Measurements from ENCODE around the gene EPB41L2. TPM values are rescaled to one million over a fixed set of nuclear protein-coding genes. Genes with fewer than 3 reads are reported as not detected.

The EPB41L2 gene
- total and polyA plus RNA-seq, 2 experiments from 2014 or later: 76.2 to 91.7 TPM

DNA sequence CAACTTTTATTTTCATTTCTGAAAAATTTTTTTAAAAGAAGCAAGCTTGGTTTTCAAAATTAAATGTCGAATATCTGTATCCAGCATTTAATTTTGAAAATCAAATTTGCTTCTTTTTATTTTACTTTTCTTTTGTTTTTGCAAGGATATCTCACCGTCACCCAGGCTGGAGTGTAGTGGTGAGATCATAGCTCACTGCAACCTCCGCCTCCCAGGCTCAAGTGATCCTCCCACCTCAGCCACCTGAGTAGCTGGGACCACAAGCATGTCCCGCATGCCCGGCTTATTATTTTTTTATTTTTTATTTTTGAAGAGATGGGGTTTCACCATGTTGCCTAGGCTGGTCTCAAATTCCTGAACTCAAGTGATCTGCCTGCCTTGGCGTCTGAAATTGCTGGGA is 17.0 kb upstream of the EPB41L2 start (continued):
- TF ChIP-seq REST (IDR thresholded peaks at IDR 0.05; ENCODE audit: unreplicated experiment): no peak

DNA sequence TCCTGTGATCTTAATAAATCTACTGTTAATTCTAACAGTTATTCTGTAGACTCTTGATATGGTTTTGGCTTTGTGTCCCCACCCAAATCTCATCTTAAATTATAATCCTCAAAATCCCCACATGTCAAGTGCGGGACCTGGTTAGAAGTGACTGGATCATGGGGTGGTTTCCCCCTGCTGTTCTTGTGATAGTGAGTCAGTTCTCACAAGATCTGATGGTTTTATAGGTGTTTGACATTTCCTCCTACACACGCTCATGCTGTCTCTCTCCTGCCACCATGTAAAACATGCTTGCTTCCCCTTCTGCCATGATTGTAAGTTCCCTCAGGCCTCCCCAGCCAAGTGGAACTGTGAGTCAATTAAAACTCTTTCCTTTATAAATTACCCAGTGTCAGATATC is 10.5 kb upstream of the EPB41L2 start:
- no peaks in the 10 kb centered on the region for H3K9me3 Mint-ChIP-seq
- no peak overlapping the region for H3K4me2 ChIP-seq
- no peaks in the 10 kb centered on the region for H3K79me2 ChIP-seq (replicated peaks; ENCODE audit: insufficient read depth)
- no peaks in the 10 kb centered on the region for H3K36me3 Mint-ChIP-seq (ENCODE audit: low read depth)
- H3K4me1 ChIP-seq (ENCODE audit: insufficient read depth): no peaks in the 10 kb centered on the region
- H3K4me1 Mint-ChIP-seq: no peaks in the 10 kb centered on the region
- no peak overlapping the region for H3K27ac ChIP-seq (ENCODE audit: low read depth)
- H4K20me1 ChIP-seq (replicated peaks; ENCODE audit: insufficient read depth): no peaks in the 10 kb centered on the region
- no peaks in the 10 kb centered on the region for H3K27me3 Mint-ChIP-seq (ENCODE audit: insufficient read depth, low read depth, poor library complexity)
- H3K4me3 ChIP-seq: no peak overlapping the region
- H3K4me3 Mint-ChIP-seq: no peak overlapping the region
- ATAC-seq: no peak
- no peaks in the 10 kb centered on the region for H3K36me3 ChIP-seq (ENCODE audit: insufficient read depth)
- 0 out of 2 replicates have a peak, but pooled peaks cover 3% of the 10 kb centered on the region for H3K9me2 ChIP-seq (ENCODE audit: insufficient read depth)
- H3F3A ChIP-seq (replicated peaks; ENCODE audit: low read depth): no peaks in the 10 kb centered on the region
- H3K27me3 ChIP-seq (ENCODE audit: insufficient read depth): no peaks in the 10 kb centered on the region
- TF ChIP-seq ZNF114 (CRISPR knock-in tag; IDR thresholded peaks at IDR 0.05) (no peak), CREB1 (CRISPR knock-in tag; IDR thresholded peaks at IDR 0.05; ENCODE audit: low read depth) (no peak), EZH2 (IDR thresholded peaks at IDR 0.05; ENCODE audit: low read depth, unreplicated experiment) (no peak)
- H3K27ac Mint-ChIP-seq: no peak overlapping the region
- DNase-seq (ENCODE audit: low spot score): no peak
- no peak overlapping the region for H2AFZ ChIP-seq

GRCh38 chr6:131070061-131070460 is 7.0 kb upstream of the EPB41L2 start:
- Histone ChIP-seq H3K27ac (ENCODE audit: low read depth) (no peak overlapping the region), H2AFZ (peak overlapping the region; percentile 77), H3F3A (replicated peaks; ENCODE audit: low read depth) (no peaks in the 10 kb centered on the region), H3K4me1 (ENCODE audit: insufficient read depth) (no peaks in the 10 kb centered on the region), H4K20me1 (replicated peaks; ENCODE audit: insufficient read depth) (no peaks in the 10 kb centered on the region), H3K27me3 (ENCODE audit: insufficient read depth) (peaks cover 3% of the 10 kb centered on the region; the same call in 1 of the 2 replicates), H3K79me2 (replicated peaks; ENCODE audit: insufficient read depth) (no peaks in the 10 kb centered on the region), H3K9me2 (ENCODE audit: insufficient read depth) (0 out of 2 replicates have a peak, but pooled peaks cover 3% of the 10 kb centered on the region), H3K4me2 (no peak overlapping the region), H3K36me3 (ENCODE audit: insufficient read depth) (no peaks in the 10 kb centered on the region), H3K4me3 (no peak overlapping the region)
- Mint-ChIP-seq H3K4me3 (no peak overlapping the region), H3K27me3 (ENCODE audit: insufficient read depth, low read depth, poor library complexity) (peaks cover 1% of the 10 kb centered on the region), H3K4me1 (no peaks in the 10 kb centered on the region), H3K9me3 (no peaks in the 10 kb centered on the region), H3K27ac (no peak overlapping the region), H3K36me3 (ENCODE audit: low read depth) (no peaks in the 10 kb centered on the region)
- ATAC-seq: no peak
- DNase-seq (ENCODE audit: low spot score): no peak
- TF ChIP-seq POLR2AphosphoS5 (IDR thresholded peaks at IDR 0.05; ENCODE audit: low read depth) (no peak), ZNF331 (CRISPR knock-in tag; IDR thresholded peaks at IDR 0.05; ENCODE audit: low read depth) (no peak), ZNF114 (CRISPR knock-in tag; IDR thresholded peaks at IDR 0.05) (no peak), JUNB (IDR thresholded peaks at IDR 0.05; ENCODE audit: unreplicated experiment) (no peak), CTCF (conservative IDR thresholded peaks at IDR 0.05; ENCODE audit: low read depth in 2 of 2) (no peak)
- TF ChIP-seq, protein P1, sequence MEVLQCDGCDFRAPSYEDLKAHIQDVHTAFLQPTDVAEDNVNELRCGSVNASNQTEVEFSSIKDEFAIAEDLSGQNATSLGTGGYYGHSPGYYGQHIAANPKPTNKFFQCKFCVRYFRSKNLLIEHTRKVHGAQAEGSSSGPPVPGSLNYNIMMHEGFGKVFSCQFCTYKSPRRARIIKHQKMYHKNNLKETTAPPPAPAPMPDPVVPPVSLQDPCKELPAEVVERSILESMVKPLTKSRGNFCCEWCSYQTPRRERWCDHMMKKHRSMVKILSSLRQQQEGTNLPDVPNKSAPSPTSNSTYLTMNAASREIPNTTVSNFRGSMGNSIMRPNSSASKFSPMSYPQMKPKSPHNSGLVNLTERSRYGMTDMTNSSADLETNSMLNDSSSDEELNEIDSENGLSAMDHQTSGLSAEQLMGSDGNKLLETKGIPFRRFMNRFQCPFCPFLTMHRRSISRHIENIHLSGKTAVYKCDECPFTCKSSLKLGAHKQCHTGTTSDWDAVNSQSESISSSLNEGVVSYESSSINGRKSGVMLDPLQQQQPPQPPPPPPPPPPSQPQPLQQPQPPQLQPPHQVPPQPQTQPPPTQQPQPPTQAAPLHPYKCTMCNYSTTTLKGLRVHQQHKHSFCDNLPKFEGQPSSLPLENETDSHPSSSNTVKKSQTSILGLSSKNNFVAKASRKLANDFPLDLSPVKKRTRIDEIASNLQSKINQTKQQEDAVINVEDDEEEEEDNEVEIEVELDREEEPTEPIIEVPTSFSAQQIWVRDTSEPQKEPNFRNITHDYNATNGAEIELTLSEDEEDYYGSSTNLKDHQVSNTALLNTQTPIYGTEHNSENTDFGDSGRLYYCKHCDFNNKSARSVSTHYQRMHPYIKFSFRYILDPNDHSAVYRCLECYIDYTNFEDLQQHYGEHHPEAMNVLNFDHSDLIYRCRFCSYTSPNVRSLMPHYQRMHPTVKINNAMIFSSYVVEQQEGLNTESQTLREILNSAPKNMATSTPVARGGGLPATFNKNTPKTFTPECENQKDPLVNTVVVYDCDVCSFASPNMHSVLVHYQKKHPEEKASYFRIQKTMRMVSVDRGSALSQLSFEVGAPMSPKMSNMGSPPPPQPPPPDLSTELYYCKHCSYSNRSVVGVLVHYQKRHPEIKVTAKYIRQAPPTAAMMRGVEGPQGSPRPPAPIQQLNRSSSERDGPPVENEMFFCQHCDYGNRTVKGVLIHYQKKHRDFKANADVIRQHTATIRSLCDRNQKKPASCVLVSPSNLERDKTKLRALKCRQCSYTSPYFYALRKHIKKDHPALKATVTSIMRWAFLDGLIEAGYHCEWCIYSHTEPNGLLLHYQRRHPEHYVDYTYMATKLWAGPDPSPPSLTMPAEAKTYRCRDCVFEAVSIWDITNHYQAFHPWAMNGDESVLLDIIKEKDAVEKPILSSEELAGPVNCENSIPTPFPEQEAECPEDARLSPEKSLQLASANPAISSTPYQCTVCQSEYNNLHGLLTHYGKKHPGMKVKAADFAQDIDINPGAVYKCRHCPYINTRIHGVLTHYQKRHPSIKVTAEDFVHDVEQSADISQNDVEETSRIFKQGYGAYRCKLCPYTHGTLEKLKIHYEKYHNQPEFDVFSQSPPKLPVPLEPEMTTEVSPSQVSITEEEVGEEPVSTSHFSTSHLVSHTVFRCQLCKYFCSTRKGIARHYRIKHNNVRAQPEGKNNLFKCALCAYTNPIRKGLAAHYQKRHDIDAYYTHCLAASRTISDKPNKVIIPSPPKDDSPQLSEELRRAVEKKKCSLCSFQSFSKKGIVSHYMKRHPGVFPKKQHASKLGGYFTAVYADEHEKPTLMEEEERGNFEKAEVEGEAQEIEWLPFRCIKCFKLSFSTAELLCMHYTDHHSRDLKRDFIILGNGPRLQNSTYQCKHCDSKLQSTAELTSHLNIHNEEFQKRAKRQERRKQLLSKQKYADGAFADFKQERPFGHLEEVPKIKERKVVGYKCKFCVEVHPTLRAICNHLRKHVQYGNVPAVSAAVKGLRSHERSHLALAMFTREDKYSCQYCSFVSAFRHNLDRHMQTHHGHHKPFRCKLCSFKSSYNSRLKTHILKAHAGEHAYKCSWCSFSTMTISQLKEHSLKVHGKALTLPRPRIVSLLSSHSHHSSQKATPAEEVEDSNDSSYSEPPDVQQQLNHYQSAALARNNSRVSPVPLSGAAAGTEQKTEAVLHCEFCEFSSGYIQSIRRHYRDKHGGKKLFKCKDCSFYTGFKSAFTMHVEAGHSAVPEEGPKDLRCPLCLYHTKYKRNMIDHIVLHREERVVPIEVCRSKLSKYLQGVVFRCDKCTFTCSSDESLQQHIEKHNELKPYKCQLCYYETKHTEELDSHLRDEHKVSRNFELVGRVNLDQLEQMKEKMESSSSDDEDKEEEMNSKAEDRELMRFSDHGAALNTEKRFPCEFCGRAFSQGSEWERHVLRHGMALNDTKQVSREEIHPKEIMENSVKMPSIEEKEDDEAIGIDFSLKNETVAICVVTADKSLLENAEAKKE (CRISPR knock-in tag; IDR thresholded peaks at IDR 0.05): no peak

Data from GM23338 (cell line).